Endothelial cell of umbilical vein (primary cell): ENCODE results near the gene PPP1R15B.

Experiments used
- CTCF ChIP-seq, 2 donors: IDR thresholded peaks; 1 replicate in 1 of 2; 2 replicates in 1 of 2; pipeline ENCODE4 v1.5.1; 2011; ENCODE audit warnings: low read length in 2 of 2, mild to moderate bottlenecking in 2 of 2, moderate library complexity in 2 of 2, control low read depth in 1 of 2, inconsistent platforms in 1 of 2, low read depth in 1 of 2; ENCODE audit not compliant: insufficient read depth in 1 of 2; ENCODE audit errors: extremely low read depth in 1 of 2
- EZH2 ChIP-seq: IDR thresholded peaks from 2 replicates; pipeline ENCODE4 v1.6.1; 2012; ENCODE audit warnings: borderline replicate concordance, low read depth, mild to moderate bottlenecking, moderate library complexity, low read length, inconsistent platforms; ENCODE audit not compliant: severe bottlenecking
- FOS ChIP-seq: IDR thresholded peaks from 2 replicates; pipeline ENCODE4 v1.6.1; 2011; ENCODE audit warnings: mild to moderate bottlenecking, low read length, moderate library complexity, borderline replicate concordance; ENCODE audit not compliant: insufficient read depth
- GATA2 ChIP-seq: IDR thresholded peaks from 2 replicates; pipeline ENCODE4 v1.7.0; 2011; ENCODE audit warnings: low read depth, mild to moderate bottlenecking, moderate library complexity, mixed read lengths, low read length; ENCODE audit not compliant: insufficient read length, insufficient read depth
- JUN ChIP-seq: IDR thresholded peaks from 2 replicates; pipeline ENCODE4 v1.6.1; 2011; ENCODE audit warnings: borderline replicate concordance, low read depth; ENCODE audit not compliant: insufficient read length, insufficient read depth
- MAX ChIP-seq: IDR thresholded peaks from 2 replicates; pipeline ENCODE4 v1.6.1; 2011; ENCODE audit not compliant: insufficient read depth, insufficient read length
- MYC ChIP-seq: IDR thresholded peaks from one replicate; pipeline ENCODE4 v1.6.1; 2011; ENCODE audit warnings: mild to moderate bottlenecking, low read depth, low read length
- POLR2A ChIP-seq: IDR thresholded peaks from 2 replicates; pipeline ENCODE4 v1.6.1; 2012; ENCODE audit warnings: low read depth, mild to moderate bottlenecking, control low read depth, low read length
- POLR2AphosphoS5 ChIP-seq: IDR thresholded peaks from 2 replicates; pipeline ENCODE4 v1.6.1; 2012; ENCODE audit warnings: low read depth, mild to moderate bottlenecking, control low read depth, low read length, moderate library complexity; ENCODE audit not compliant: insufficient read depth

DNA sequence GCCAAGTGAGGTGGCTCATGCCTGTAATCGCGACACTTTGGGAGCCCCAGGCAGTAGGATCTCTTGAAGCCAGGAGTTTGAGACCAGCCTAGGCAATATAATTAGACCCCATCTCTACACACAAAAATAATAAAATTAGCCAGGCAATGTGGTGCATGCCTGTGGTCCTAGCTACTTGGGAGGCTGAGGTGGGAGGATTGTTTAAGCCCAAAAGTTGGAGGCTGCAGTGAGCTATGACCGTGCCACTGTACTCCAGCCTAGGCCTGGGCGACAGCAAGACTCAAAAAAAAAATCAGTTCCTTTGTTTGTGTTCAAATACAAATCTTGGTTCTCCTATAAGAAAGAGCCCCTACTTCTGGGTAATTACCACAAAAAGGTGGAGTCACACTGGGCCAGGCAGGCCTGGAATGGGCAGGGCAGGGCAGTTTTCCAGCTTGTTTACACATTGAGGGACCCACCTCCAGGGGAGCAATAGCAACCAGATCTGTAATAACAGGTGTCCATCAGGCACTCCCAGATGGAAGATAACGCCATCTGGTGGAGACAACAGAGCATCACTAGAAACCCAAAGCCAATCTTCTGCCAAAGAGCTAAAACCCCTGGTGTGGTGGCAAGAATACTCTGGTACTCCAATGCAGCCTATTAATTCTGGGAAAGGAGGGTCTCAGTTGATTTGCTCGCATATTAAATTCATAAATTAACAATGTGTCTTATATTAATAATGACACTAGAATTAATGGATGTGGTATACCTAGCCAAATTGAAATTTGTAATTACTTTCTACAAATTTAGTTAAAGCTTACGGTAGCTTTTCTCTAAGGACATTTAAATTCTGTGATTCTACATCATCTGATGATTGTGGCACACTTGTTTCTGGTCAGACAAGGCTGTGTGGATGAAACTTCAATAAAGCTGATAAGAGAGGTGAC is 13.2 kb downstream of the PPP1R15B start:
- TF ChIP-seq POLR2AphosphoS5 (no peak), CTCF (IDR thresholded peaks at IDR 0.05; ENCODE audit: extremely low read depth in 1 of 2, insufficient read depth in 1 of 2, low read depth in 1 of 2, low read length in 2 of 2) (peak; percentile 80 to 86), EZH2 (no peak), MYC (no peak), MAX (no peak), FOS (no peak), POLR2A (no peak), JUN (no peak), GATA2 (no peak)
